Colonic mucosa (tissue), 4 donors: ENCODE data around the gene NIN. TPM values are rescaled to one million over a fixed set of nuclear protein-coding genes. Genes with fewer than 3 reads are reported as not detected.
A peak's percentile ranks its signal among the peaks of the same experiment; 100 is the strongest.

Experiments used
- DNase-seq: peaks from one replicate; pipeline ENCODE4 v3.0.0-alpha.2; 2020
- H3K27ac ChIP-seq: fragments of 200-600 bp; one replicate; pipeline ENCODE4 v1.8.0; 2021
- H3K27me3 ChIP-seq: fragments of 200-600 bp; one replicate; pipeline ENCODE4 v1.8.0; 2021
- H3K36me3 ChIP-seq: fragments of 200-600 bp; one replicate; pipeline ENCODE4 v1.8.0; 2021
- H3K4me1 ChIP-seq: fragments of 200-600 bp; one replicate; pipeline ENCODE4 v1.8.0; 2021; ENCODE audit warnings: mild to moderate bottlenecking
- H3K4me3 ChIP-seq: fragments of 200-600 bp; one replicate; pipeline ENCODE4 v1.8.0; 2021
- H3K9ac ChIP-seq, 2 donors: one replicate each; pipeline ENCODE4 v1.7.0; 2013; ENCODE audit warnings: control low read depth in 2 of 2, low read depth in 2 of 2, low read length in 2 of 2
- H3K9me3 ChIP-seq: fragments of 200-600 bp; one replicate; pipeline ENCODE4 v1.8.0; 2021
- intact Hi-C: fragments of 100-400 bp; cut with DNase I; formaldehyde crosslinking; loops from one replicate; pipeline ENCODE4 v1.14.1; 2022
- total RNA-seq, 2 donors: library from RNA; stranded (reverse); fragmentation: NEBNext Ultra II Directional in 1 of 2; extraction: Animal tissue kit (Norgen Biotek cat#: 25700) in 1 of 2; gene quantifications; one replicate each; pipeline ENCODE4 v1.2.1, GENCODE V29; 2021
- TF ChIP-seq, protein P1 (sequence below): fragments of 200-600 bp; IDR thresholded peaks from one replicate; pipeline ENCODE4 v1.8.0; 2022; ENCODE audit warnings: antibody characterized with exemption, mild to moderate bottlenecking
- donor health status: healthy.
- donor health status: DM: no; HTN: no; CAD: no.
- donor health status: DM: no; HTN: no; CAD: no.

The NIN gene
- total RNA-seq = 10 to 100 TPM; 13.7 to 19.8 TPM

DNA sequence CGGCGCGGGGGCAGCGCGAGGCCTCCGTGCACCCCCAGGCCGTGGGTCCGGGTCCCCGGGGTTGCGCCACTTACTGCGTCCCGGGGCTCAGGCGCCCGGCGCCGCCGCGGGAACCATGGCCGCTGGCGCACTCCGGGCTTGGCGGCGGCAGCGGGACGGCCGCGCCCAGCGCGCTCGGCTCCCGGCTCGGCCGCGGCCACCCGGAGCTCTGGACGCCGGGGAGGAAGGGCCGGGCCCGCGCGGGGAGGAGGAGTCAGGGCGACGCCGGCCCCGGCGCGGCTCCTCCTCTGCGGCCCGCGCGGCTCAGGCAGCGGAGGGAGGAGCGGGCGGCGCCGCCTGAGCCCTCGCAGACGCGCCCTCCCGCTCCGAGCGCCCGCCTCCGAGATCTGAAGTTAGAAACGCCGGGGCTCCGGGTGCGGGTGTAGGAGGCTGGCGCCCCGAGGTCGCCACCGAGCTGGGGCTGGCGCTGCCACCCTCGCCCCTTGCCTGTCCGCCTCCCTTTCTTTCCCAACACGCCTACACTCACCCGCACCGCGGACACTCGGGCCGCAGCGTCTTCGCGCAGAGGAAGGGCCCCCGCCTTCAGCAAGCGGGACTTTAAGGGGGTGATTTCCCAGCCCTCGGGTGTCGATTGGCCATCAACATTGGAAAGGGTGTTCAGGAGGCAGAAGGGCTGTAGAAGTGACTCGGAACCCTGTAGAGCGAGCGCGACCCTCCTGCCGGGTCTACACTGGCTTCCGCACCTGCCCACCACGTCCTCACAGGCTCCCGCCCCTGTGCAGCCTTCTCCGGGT lies at the start of gene NIN:
NIN (minus strand) TSS at position 231 of the 794 bp plus-strand sequence. CDS start 9,106 bp downstream, outside the sequence.
- Histone ChIP-seq H3K27ac (peak within 1 kb of the TSS; percentile 82), H3K9ac (peak within 1 kb of the TSS; percentile 73 to 87), H3K36me3 (no peaks in the 10 kb centered on the region), H3K4me1 (no peaks in the 10 kb centered on the region), H3K4me3 (peak within 1 kb of the TSS; percentile 65), H3K27me3 (no peaks in the 10 kb centered on the region), H3K9me3 (no peaks in the 10 kb centered on the region)
- peak; percentile 75 for DNase-seq
- intact Hi-C loops = no loop called here
- TF ChIP-seq, protein P1, sequence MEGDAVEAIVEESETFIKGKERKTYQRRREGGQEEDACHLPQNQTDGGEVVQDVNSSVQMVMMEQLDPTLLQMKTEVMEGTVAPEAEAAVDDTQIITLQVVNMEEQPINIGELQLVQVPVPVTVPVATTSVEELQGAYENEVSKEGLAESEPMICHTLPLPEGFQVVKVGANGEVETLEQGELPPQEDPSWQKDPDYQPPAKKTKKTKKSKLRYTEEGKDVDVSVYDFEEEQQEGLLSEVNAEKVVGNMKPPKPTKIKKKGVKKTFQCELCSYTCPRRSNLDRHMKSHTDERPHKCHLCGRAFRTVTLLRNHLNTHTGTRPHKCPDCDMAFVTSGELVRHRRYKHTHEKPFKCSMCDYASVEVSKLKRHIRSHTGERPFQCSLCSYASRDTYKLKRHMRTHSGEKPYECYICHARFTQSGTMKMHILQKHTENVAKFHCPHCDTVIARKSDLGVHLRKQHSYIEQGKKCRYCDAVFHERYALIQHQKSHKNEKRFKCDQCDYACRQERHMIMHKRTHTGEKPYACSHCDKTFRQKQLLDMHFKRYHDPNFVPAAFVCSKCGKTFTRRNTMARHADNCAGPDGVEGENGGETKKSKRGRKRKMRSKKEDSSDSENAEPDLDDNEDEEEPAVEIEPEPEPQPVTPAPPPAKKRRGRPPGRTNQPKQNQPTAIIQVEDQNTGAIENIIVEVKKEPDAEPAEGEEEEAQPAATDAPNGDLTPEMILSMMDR = no peak

GRCh38 chr14:50875359-50876070 lies 44.6 kb upstream of the NIN start:
- H3K9me3 ChIP-seq = no peaks in the 10 kb centered on the region
- no peak for DNase-seq
- H3K27me3 ChIP-seq = peaks cover 7% of the 10 kb centered on the region
- H3K4me1 ChIP-seq = no peaks in the 10 kb centered on the region
- no peak overlapping the region for H3K9ac ChIP-seq
- intact Hi-C loops = no loop called here
- H3K27ac ChIP-seq = no peak overlapping the region
- TF ChIP-seq, protein P1 = no peak
- H3K4me3 ChIP-seq = no peak overlapping the region
- H3K36me3 ChIP-seq = no peaks in the 10 kb centered on the region

GRCh38 chr14:50874757-50875156 lies 43.8 kb upstream of the NIN start:
- Histone ChIP-seq H3K27me3 (peaks cover 7% of the 10 kb centered on the region), H3K4me3 (no peak overlapping the region), H3K4me1 (no peaks in the 10 kb centered on the region), H3K9ac (no peak overlapping the region), H3K9me3 (no peaks in the 10 kb centered on the region), H3K27ac (no peak overlapping the region), H3K36me3 (no peaks in the 10 kb centered on the region)
- DNase-seq = no peak
- TF ChIP-seq, protein P1 = no peak
- intact Hi-C loops = no loop called here

- no peaks in the 10 kb centered on the region for H3K4me1 ChIP-seq
- H3K9ac ChIP-seq = peak within 1 kb of the TSS in 1 of 2 donors; percentile 44
- no peak for DNase-seq
- peaks cover 7% of the 10 kb centered on the region for H3K27me3 ChIP-seq
- TF ChIP-seq, protein P1 = no peak
- no peaks in the 10 kb centered on the region for H3K36me3 ChIP-seq
- no peaks in the 10 kb centered on the region for H3K9me3 ChIP-seq
- H3K4me3 ChIP-seq = peak within 1 kb of the TSS; percentile 18
- peak within 1 kb of the TSS; percentile 43 for H3K27ac ChIP-seq
- intact Hi-C loops = no loop called here
Observed at GRCh38 chr14:50871914-50872732, 41.2 kb upstream of the NIN start, which contains the start of gene ABHD12B. Gene ABHD12B, plus strand, starts transcription at chr14:50872053. Its CDS starts 122 bp downstream, at chr14:50872175.

- DNase-seq = peak; percentile 55
- Histone ChIP-seq H3K9ac (no peak overlapping the region), H3K27ac (peak overlapping the region; percentile 43), H3K27me3 (peaks cover 7% of the 10 kb centered on the region), H3K4me3 (no peak overlapping the region), H3K36me3 (no peaks in the 10 kb centered on the region), H3K4me1 (no peaks in the 10 kb centered on the region), H3K9me3 (no peaks in the 10 kb centered on the region)
- TF ChIP-seq, protein P1 = no peak
- intact Hi-C loops = no loop called here
Observed at GRCh38 chr14:50871228-50871627, 40.3 kb upstream of the NIN start.
